IPS DF 6.9 (cell line): Measurements from ENCODE around the gene SAMHD1.
"Not testable (repeated sequence)": the region's sequence is repeated elsewhere in the genome, so short reads cannot be mapped to it uniquely, and the experiment has no call there.

Experiments used
- DNase-seq: peaks from one replicate; pipeline ENCODE4 v3.0.0-alpha.2; 2013; ENCODE audit warnings: low read depth, low spot score
- H3K27ac ChIP-seq: one replicate; pipeline ENCODE4 v1.5.1; 2013; ENCODE audit warnings: low read length, control low read depth
- H3K27me3 ChIP-seq: 2 replicates; pipeline ENCODE4 v1.6.1; 2013; ENCODE audit warnings: mild to moderate bottlenecking, low read length; ENCODE audit not compliant: control insufficient read depth, insufficient read depth
- H3K36me3 ChIP-seq: 2 replicates; pipeline ENCODE4 v1.6.1; 2013; ENCODE audit warnings: low read length; ENCODE audit not compliant: control insufficient read depth, insufficient read depth
- H3K4me1 ChIP-seq: 2 replicates; pipeline ENCODE4 v1.6.1; 2013; ENCODE audit warnings: low read length; ENCODE audit not compliant: control insufficient read depth, insufficient read depth
- H3K4me3 ChIP-seq: 2 replicates; pipeline ENCODE4 v1.5.1; 2013; ENCODE audit warnings: mild to moderate bottlenecking, low read length
- H3K9me3 ChIP-seq: 2 replicates; pipeline ENCODE4 v1.6.1; 2013; ENCODE audit warnings: low read length, inconsistent platforms; ENCODE audit not compliant: control insufficient read depth, insufficient read depth
- WGBS: extraction: QIAGEN DNeasy Blood & Tissue Kit; methylation state at CpG from one replicate; pipeline ENCODE4 v1.1.7; 2013; ENCODE audit warnings: mixed read lengths, missing lambda C conversion rate; ENCODE audit not compliant: insufficient read length, insufficient coverage; 5-methylcytosine and 5-hydroxymethylcytosine counted together

Gene SAMHD1

GRCh38 chr20:36932476-36933426 is 18.8 kb downstream of the SAMHD1 start:
- Histone ChIP-seq H3K36me3 (peaks cover 3% of the 10 kb centered on the region; the same call in 1 of the 2 replicates), H3K4me3 (no peak overlapping the region), H3K27ac (no peak overlapping the region), H3K4me1 (no peaks in the 10 kb centered on the region), H3K9me3 (no peaks in the 10 kb centered on the region), H3K27me3 (no peaks in the 10 kb centered on the region)
- WGBS: no CpG with 5 or more reads among the region's 11 CpGs
- DNase-seq: no peak

- H3K27me3 ChIP-seq, DNase-seq, H3K9me3 ChIP-seq, H3K27ac ChIP-seq, H3K4me3 ChIP-seq, H3K36me3 ChIP-seq, H3K4me1 ChIP-seq: not testable (repeated sequence)
- WGBS: no CpG with 5 or more reads among the region's 12 CpGs
Measured at GRCh38 chr20:36932067-36932466, 19.4 kb downstream of the SAMHD1 start.

GRCh38 chr20:36929691-36930090 is 21.8 kb downstream of the SAMHD1 start:
- Histone ChIP-seq H3K27me3 (no peaks in the 10 kb centered on the region), H3K4me3 (no peak overlapping the region), H3K4me1 (no peaks in the 10 kb centered on the region), H3K9me3 (no peaks in the 10 kb centered on the region), H3K27ac (no peak overlapping the region), H3K36me3 (peaks cover 3% of the 10 kb centered on the region; the same call in 1 of the 2 replicates)
- no CpG with 5 or more reads among the region's 6 CpGs for WGBS
- DNase-seq: no peak

- Histone ChIP-seq H3K4me1 (no peaks in the 10 kb centered on the region), H3K27me3 (no peaks in the 10 kb centered on the region), H3K9me3 (no peaks in the 10 kb centered on the region), H3K36me3 (peaks cover 3% of the 10 kb centered on the region; the same call in 1 of the 2 replicates), H3K4me3 (no peak overlapping the region), H3K27ac (no peak overlapping the region)
- WGBS: no CpG with 5 or more reads among the region's 6 CpGs
- DNase-seq: no peak
Measured at GRCh38 chr20:36929290-36929689, 22.2 kb downstream of the SAMHD1 start.

- no CpG with 5 or more reads among the region's 1 CpG for WGBS
- Histone ChIP-seq H3K9me3 (no peaks in the 10 kb centered on the region), H3K4me3 (no peak overlapping the region), H3K27ac (no peak overlapping the region), H3K4me1 (no peaks in the 10 kb centered on the region), H3K27me3 (no peaks in the 10 kb centered on the region), H3K36me3 (peaks cover 3% of the 10 kb centered on the region; the same call in 1 of the 2 replicates)
- no peak for DNase-seq
Measured at GRCh38 chr20:36927704-36928103, 23.8 kb downstream of the SAMHD1 start.

GRCh38 chr20:36926653-36927200 is 24.8 kb downstream of the SAMHD1 start:
- Histone ChIP-seq H3K9me3 (no peaks in the 10 kb centered on the region), H3K27me3 (no peaks in the 10 kb centered on the region), H3K27ac (no peak overlapping the region), H3K4me3 (no peak overlapping the region), H3K4me1 (no peaks in the 10 kb centered on the region), H3K36me3 (peaks cover 3% of the 10 kb centered on the region; the same call in 1 of the 2 replicates)
- WGBS: no CpG with 5 or more reads among the region's 6 CpGs
- no peak for DNase-seq

- no peaks in the 10 kb centered on the region for H3K4me1 ChIP-seq
- H3K27ac ChIP-seq: no peak overlapping the region
- H3K36me3 ChIP-seq: no peaks in the 10 kb centered on the region
- H3K27me3 ChIP-seq: no peaks in the 10 kb centered on the region
- no peaks in the 10 kb centered on the region for H3K9me3 ChIP-seq
- DNase-seq: no peak
- WGBS: no CpG with 5 or more reads among the region's 2 CpGs
- H3K4me3 ChIP-seq: no peak overlapping the region
Measured at GRCh38 chr20:36925234-36925633, 26.3 kb downstream of the SAMHD1 start.

- Histone ChIP-seq H3K27ac (no peak overlapping the region), H3K27me3 (no peaks in the 10 kb centered on the region), H3K36me3 (no peaks in the 10 kb centered on the region), H3K4me3 (no peak overlapping the region), H3K9me3 (no peaks in the 10 kb centered on the region), H3K4me1 (no peaks in the 10 kb centered on the region)
- WGBS: 100% methylated on average over 2 of the region's 9 CpGs
- DNase-seq: no peak
Measured at GRCh38 chr20:36924167-36925045, 27.1 kb downstream of the SAMHD1 start.

- Histone ChIP-seq H3K4me3 (no peak overlapping the region), H3K9me3 (no peaks in the 10 kb centered on the region), H3K27me3 (no peaks in the 10 kb centered on the region), H3K4me1 (no peaks in the 10 kb centered on the region), H3K27ac (no peak overlapping the region), H3K36me3 (no peaks in the 10 kb centered on the region)
- WGBS: no CpG with 5 or more reads among the region's 8 CpGs
- no peak for DNase-seq
Measured at GRCh38 chr20:36920334-36920730, 31.2 kb downstream of the SAMHD1 start.

- no peak overlapping the region for H3K27ac ChIP-seq
- DNase-seq: peak; percentile 13
- no peaks in the 10 kb centered on the region; the same call in 1 of the 2 replicates for H3K36me3 ChIP-seq
- no peak overlapping the region for H3K4me3 ChIP-seq
- no peaks in the 10 kb centered on the region for H3K27me3 ChIP-seq
- no CpG with 5 or more reads among the region's 2 CpGs for WGBS
- no peaks in the 10 kb centered on the region for H3K4me1 ChIP-seq
- no peaks in the 10 kb centered on the region for H3K9me3 ChIP-seq
Measured at GRCh38 chr20:36919715-36920333, 31.7 kb downstream of the SAMHD1 start.
